HEK293 (cell line): Measurements from ENCODE around the gene ATP5F1D.
A peak's percentile ranks its signal among the peaks of the same experiment; 100 is the strongest.

Experiments used
- CTCF ChIA-PET: fragments of 350-600 bp; formaldehyde crosslinking; extraction: SDS; loops from one replicate; lab custom pipeline; 2021; ENCODE audit warnings: antibody characterized with exemption; lab: Yijun Ruan, JAX
- POLR2A ChIA-PET: fragments of 300-600 bp; formaldehyde crosslinking; extraction: SDS; loops from one replicate; lab custom pipeline; 2020; ENCODE audit warnings: antibody characterized with exemption, inconsistent platforms; lab: Yijun Ruan, JAX
- H3K27ac ChIP-seq: fragments of 200-500 bp; sonication (Bioruptor generic); 2 replicates; pipeline ENCODE4 v1.5.1; 2014; ENCODE audit warnings: low read depth, low read length, control low read depth, inconsistent platforms; ENCODE audit errors: extremely low read depth
- H3K36me3 ChIP-seq, 2 experiments: fragments of 200-500 bp in 1 of 2; sonication (Bioruptor generic) in 1 of 2; 1 replicate in 1 of 2; 2 replicates in 1 of 2; pipeline ENCODE4 v1.5.1; 2014 to 2017; ENCODE audit warnings: inconsistent platforms in 2 of 2, low read length in 2 of 2; ENCODE audit not compliant: control insufficient read depth in 2 of 2, insufficient read depth in 1 of 2
- H3K4me1 ChIP-seq: fragments of 200-500 bp; sonication (Bioruptor generic); 2 replicates; pipeline ENCODE4 v1.5.1; 2014; ENCODE audit warnings: mild to moderate bottlenecking, low read length, inconsistent platforms; ENCODE audit not compliant: control insufficient read depth, insufficient read depth
- H3K4me3 ChIP-seq: 2 replicates; pipeline ENCODE4 v1.5.1; 2011; ENCODE audit warnings: low read depth, mild to moderate bottlenecking, control low read depth, low read length, moderate library complexity
- H3K9me3 ChIP-seq: fragments of 200-500 bp; sonication (Bioruptor generic); 2 replicates; pipeline ENCODE4 v1.5.1; 2014; ENCODE audit warnings: low read depth, low read length, inconsistent platforms; ENCODE audit not compliant: control insufficient read depth, insufficient read depth
- AEBP2 ChIP-seq: fragments of 450-650 bp; formaldehyde crosslinking; IDR thresholded peaks from 2 replicates; pipeline ENCODE4 v1.5.1; 2016; ENCODE audit warnings: missing biosample characterization, missing genetic modification characterization, borderline replicate concordance
- GLIS1 ChIP-seq: fragments of 450-650 bp; formaldehyde crosslinking; IDR thresholded peaks from 2 replicates; pipeline ENCODE4 v1.5.1; 2016; ENCODE audit warnings: missing biosample characterization, missing genetic modification characterization
- KLF17 ChIP-seq: fragments of 450-650 bp; formaldehyde crosslinking; IDR thresholded peaks from 2 replicates; pipeline ENCODE4 v1.5.1; 2016; ENCODE audit warnings: missing biosample characterization, missing genetic modification characterization
- PRDM1 ChIP-seq: fragments of 450-650 bp; formaldehyde crosslinking; IDR thresholded peaks from 2 replicates; pipeline ENCODE4; 2016; ENCODE audit warnings: missing biosample characterization, missing genetic modification characterization
- SETDB1 ChIP-seq: IDR thresholded peaks from one replicate; pipeline ENCODE4 v1.6.1; 2017; ENCODE audit warnings: mild to moderate bottlenecking, low read length, moderate library complexity, mixed read lengths; ENCODE audit not compliant: insufficient read length
- ZBTB10 ChIP-seq: fragments of 450-650 bp; formaldehyde crosslinking; IDR thresholded peaks from 2 replicates; pipeline ENCODE4 v1.5.1; 2016; ENCODE audit warnings: missing biosample characterization, missing genetic modification characterization
- ZBTB8A ChIP-seq: fragments of 450-650 bp; formaldehyde crosslinking; IDR thresholded peaks from 2 replicates; pipeline ENCODE4 v1.5.1; 2016; ENCODE audit warnings: missing biosample characterization, missing genetic modification characterization
- ZIC2 ChIP-seq: fragments of 450-650 bp; formaldehyde crosslinking; IDR thresholded peaks from 2 replicates; pipeline ENCODE4 v1.5.1; 2016; ENCODE audit warnings: missing biosample characterization, missing genetic modification characterization
- ZNF202 ChIP-seq: fragments of 450-650 bp; formaldehyde crosslinking; IDR thresholded peaks from 2 replicates; pipeline ENCODE4 v1.5.1; 2016; ENCODE audit warnings: missing biosample characterization, missing genetic modification characterization, borderline replicate concordance
- ZNF37A ChIP-seq: fragments of 450-650 bp; IDR thresholded peaks from 2 replicates; pipeline ENCODE4 v1.5.1; 2018; ENCODE audit warnings: missing biosample characterization, missing genetic modification characterization
- ZNF398 ChIP-seq: fragments of 450-650 bp; formaldehyde crosslinking; IDR thresholded peaks from 2 replicates; pipeline ENCODE4 v1.5.1; 2017; ENCODE audit warnings: missing biosample characterization, missing genetic modification characterization
- ZNF521 ChIP-seq: fragments of 450-650 bp; formaldehyde crosslinking; IDR thresholded peaks from 2 replicates; pipeline ENCODE4 v1.5.1; 2017; ENCODE audit warnings: missing biosample characterization, mild to moderate bottlenecking, missing genetic modification characterization
- ZNF785 ChIP-seq: fragments of 450-650 bp; formaldehyde crosslinking; IDR thresholded peaks from 2 replicates; pipeline ENCODE4 v1.5.1; 2016; ENCODE audit warnings: missing biosample characterization, missing genetic modification characterization
- TF ChIP-seq, protein P1 (sequence below): fragments of 450-650 bp; formaldehyde crosslinking; IDR thresholded peaks from 2 replicates; pipeline ENCODE4 v1.5.1; 2017; ENCODE audit warnings: missing biosample characterization, missing genetic modification characterization
- TF ChIP-seq, protein P2 (sequence below): fragments of 450-650 bp; formaldehyde crosslinking; IDR thresholded peaks from 2 replicates; pipeline ENCODE4 v1.5.1; 2017; ENCODE audit warnings: missing biosample characterization, missing genetic modification characterization

ATP5F1D gene

GRCh38 chr19:1258163-1258492 lies 16.6 kb downstream of the ATP5F1D start (continued):
- 0 out of 2 replicates have a peak, but pooled peaks have one; percentile 31 for TF ChIP-seq ZBTB10

- H3K9me3 ChIP-seq: no peaks in the 10 kb centered on the region
- peaks cover 23% of the 10 kb centered on the region for H3K4me1 ChIP-seq
- POLR2A ChIA-PET: interaction anchor here (0.6 to 10.8 kb wide), 5 partner anchors 8 to 687 kb away, joined by 3 to 407 read pairs (median 5); partner anchors contain the start of genes CBARP and CIRBP
- CTCF ChIA-PET: interaction anchor here (11.3 kb wide), 1 partner anchor 14 kb away, joined by 299 read pairs; no protein-coding TSS in a partner anchor
- peak overlapping the region; percentile 63 for H3K27ac ChIP-seq
- no peak overlapping the region for H3K4me3 ChIP-seq
- H3K36me3 ChIP-seq: peaks cover 21 to 44% of the 10 kb centered on the region in 2 experiments
- peak; percentile 92 for TF ChIP-seq GLIS1 (tag by site-specific recombination)
- TF ChIP-seq SETDB1: no peak
- peak; percentile 90; the same call in 1 of the 2 replicates for TF ChIP-seq ZNF398 (tag by site-specific recombination)
- peak; percentile 36; the same call in 1 of the 2 replicates for TF ChIP-seq ZBTB8A (tag by site-specific recombination)
- TF ChIP-seq, protein P1, sequence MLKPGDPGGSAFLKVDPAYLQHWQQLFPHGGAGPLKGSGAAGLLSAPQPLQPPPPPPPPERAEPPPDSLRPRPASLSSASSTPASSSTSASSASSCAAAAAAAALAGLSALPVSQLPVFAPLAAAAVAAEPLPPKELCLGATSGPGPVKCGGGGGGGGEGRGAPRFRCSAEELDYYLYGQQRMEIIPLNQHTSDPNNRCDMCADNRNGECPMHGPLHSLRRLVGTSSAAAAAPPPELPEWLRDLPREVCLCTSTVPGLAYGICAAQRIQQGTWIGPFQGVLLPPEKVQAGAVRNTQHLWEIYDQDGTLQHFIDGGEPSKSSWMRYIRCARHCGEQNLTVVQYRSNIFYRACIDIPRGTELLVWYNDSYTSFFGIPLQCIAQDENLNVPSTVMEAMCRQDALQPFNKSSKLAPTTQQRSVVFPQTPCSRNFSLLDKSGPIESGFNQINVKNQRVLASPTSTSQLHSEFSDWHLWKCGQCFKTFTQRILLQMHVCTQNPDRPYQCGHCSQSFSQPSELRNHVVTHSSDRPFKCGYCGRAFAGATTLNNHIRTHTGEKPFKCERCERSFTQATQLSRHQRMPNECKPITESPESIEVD (tag by site-specific recombination): 0 out of 2 replicates have a peak, but pooled peaks have one; percentile 42
These were observed 17.2 kb downstream of the ATP5F1D start for GRCh38 chr19:1258707-1259205.

DNA sequence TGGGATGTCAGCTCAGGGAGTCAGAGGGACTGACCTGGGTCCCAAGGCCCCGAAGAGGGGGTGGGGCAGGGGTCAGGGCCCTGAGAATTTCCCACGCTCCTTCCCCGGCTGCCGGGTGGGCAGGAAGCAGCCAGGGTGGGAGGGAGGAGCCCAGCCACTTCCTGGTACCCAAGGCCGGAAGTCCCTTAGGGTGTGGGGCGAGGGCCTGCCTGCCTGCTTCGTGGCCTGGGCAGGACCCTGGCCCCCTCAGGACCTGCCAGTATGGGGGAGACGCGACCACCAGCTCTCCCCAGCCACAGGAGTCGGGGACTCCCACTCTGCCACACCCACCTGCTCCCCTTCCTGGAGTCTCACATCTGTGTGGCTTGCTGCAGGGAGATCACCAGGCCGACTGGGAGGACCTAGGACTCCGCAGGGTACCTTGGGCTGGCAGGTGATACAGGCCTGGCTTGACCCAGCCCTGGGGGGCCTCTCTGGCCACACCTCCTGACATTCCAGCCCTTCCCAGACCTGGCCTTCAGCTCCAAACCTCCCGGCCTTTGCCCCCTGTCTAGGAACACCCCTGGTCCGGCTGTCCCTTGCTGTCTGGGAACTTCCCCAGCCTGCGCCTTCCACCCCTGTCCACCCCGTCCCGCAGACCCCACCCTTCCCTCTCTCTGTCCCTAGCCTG lies 17.8 kb downstream of the ATP5F1D start:
- H3K9me3 ChIP-seq: no peaks in the 10 kb centered on the region
- ChIA-PET POLR2A (interaction anchor here (0.6 to 10.8 kb wide), 7 partner anchors 7 to 399 kb away, joined by 3 to 407 read pairs (median 4); partner anchors contain the start of genes ATP5F1D, CBARP and CIRBP), CTCF (interaction anchor here (11.3 kb wide), 1 partner anchor 15 kb away, joined by 299 read pairs; no protein-coding TSS in a partner anchor)
- peak overlapping the region; percentile 16 for H3K4me3 ChIP-seq
- peaks cover 23% of the 10 kb centered on the region for H3K4me1 ChIP-seq
- peak overlapping the region; percentile 63 for H3K27ac ChIP-seq
- peaks cover 21 to 38% of the 10 kb centered on the region in 2 experiments for H3K36me3 ChIP-seq
- peak; percentile 64 for TF ChIP-seq ZIC2 (tag by site-specific recombination)
- peak; percentile 77 for TF ChIP-seq KLF17 (tag by site-specific recombination)
- no peak; the same call in 1 of the 2 replicates for TF ChIP-seq ZNF398 (tag by site-specific recombination)
- TF ChIP-seq ZNF202 (tag by site-specific recombination): no peak
- no peak for TF ChIP-seq ZNF37A (tag by site-specific recombination)
- no peak for TF ChIP-seq ZNF521 (tag by site-specific recombination)
- TF ChIP-seq AEBP2 (tag by site-specific recombination): no peak
- TF ChIP-seq PRDM1 (tag by site-specific recombination): no peak
- TF ChIP-seq, protein P2, sequence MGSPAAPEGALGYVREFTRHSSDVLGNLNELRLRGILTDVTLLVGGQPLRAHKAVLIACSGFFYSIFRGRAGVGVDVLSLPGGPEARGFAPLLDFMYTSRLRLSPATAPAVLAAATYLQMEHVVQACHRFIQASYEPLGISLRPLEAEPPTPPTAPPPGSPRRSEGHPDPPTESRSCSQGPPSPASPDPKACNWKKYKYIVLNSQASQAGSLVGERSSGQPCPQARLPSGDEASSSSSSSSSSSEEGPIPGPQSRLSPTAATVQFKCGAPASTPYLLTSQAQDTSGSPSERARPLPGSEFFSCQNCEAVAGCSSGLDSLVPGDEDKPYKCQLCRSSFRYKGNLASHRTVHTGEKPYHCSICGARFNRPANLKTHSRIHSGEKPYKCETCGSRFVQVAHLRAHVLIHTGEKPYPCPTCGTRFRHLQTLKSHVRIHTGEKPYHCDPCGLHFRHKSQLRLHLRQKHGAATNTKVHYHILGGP (tag by site-specific recombination): no peak
- no peak for TF ChIP-seq ZNF785 (tag by site-specific recombination)
